PC-9 (cell line): ENCODE data around the gene NUP85.

Experiments used
- EZH2 ChIP-seq: fragments of 200-600 bp; sonication (generic); IDR thresholded peaks from 2 replicates; pipeline ENCODE4 v1.8.0; 2017; ENCODE audit warnings: antibody characterized with exemption, low read depth
- TF ChIP-seq, protein P1 (sequence below): fragments of 200-600 bp; sonication (generic); conservative IDR thresholded peaks from 2 replicates; pipeline ENCODE4 v1.6.1; 2017; ENCODE audit warnings: mixed run types, antibody characterized with exemption, mild to moderate bottlenecking, moderate library complexity

DNA sequence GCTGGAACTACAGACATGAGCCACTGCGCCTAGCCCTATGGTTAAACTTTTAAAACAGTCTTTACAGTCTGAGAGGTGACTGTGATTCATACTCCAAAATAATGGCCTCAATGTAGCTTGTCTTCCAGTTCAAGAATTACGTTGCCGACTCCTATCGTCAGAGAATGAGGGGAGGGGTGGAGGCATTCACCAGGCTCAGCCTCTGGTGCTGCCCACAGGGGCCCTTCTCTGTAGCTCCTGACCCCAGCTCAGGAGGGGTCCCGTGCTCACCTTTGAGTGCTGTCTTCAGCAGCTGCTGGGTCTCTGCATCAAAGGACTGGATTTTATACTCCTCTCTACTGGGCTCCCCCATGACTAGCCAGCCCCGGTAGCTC lies 64.4 kb downstream of the NUP85 start:
- TF ChIP-seq, protein P1, sequence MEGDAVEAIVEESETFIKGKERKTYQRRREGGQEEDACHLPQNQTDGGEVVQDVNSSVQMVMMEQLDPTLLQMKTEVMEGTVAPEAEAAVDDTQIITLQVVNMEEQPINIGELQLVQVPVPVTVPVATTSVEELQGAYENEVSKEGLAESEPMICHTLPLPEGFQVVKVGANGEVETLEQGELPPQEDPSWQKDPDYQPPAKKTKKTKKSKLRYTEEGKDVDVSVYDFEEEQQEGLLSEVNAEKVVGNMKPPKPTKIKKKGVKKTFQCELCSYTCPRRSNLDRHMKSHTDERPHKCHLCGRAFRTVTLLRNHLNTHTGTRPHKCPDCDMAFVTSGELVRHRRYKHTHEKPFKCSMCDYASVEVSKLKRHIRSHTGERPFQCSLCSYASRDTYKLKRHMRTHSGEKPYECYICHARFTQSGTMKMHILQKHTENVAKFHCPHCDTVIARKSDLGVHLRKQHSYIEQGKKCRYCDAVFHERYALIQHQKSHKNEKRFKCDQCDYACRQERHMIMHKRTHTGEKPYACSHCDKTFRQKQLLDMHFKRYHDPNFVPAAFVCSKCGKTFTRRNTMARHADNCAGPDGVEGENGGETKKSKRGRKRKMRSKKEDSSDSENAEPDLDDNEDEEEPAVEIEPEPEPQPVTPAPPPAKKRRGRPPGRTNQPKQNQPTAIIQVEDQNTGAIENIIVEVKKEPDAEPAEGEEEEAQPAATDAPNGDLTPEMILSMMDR = no peak
- TF ChIP-seq EZH2 = no peak
